SK-N-SH treated with all-trans-retinoic acid at 6 μM for 48 hours (cell line): Measurements from ENCODE around the gene TEKT5.

Source experiments
- ARNTL ChIP-seq: fragments of 450-650 bp; formaldehyde crosslinking; IDR thresholded peaks from 2 replicates; pipeline ENCODE4 v1.5.0; 2020; ENCODE audit warnings: low read depth, mild to moderate bottlenecking, moderate library complexity, borderline replicate concordance
- BACH2 ChIP-seq: fragments of 250-450 bp; sonication (Bioruptor Pico); IDR thresholded peaks from 2 replicates; pipeline ENCODE4 v1.9.0; 2021; ENCODE audit warnings: mild to moderate bottlenecking, borderline replicate concordance
- CREB5 ChIP-seq: fragments of 250-450 bp; sonication (Bioruptor Pico); IDR thresholded peaks from 2 replicates; pipeline ENCODE4 v1.5.1; 2020; ENCODE audit warnings: low read depth, mild to moderate bottlenecking, moderate library complexity
- CSDC2 ChIP-seq: fragments of 250-450 bp; sonication (Bioruptor Pico); IDR thresholded peaks from 2 replicates; pipeline ENCODE4 v1.5.0; 2020; ENCODE audit warnings: mild to moderate bottlenecking, moderate library complexity
- CSRNP3 ChIP-seq: fragments of 250-450 bp; sonication (Bioruptor Pico); IDR thresholded peaks from 2 replicates; pipeline ENCODE4 v1.5.1; 2021; ENCODE audit warnings: mild to moderate bottlenecking, moderate library complexity
- ESRRG ChIP-seq: fragments of 250-450 bp; sonication (Bioruptor Pico); IDR thresholded peaks from 2 replicates; pipeline ENCODE4 v1.6.1; 2021; ENCODE audit warnings: mild to moderate bottlenecking
- GLIS3 ChIP-seq: fragments of 250-450 bp; sonication (Bioruptor Pico); IDR thresholded peaks from 2 replicates; pipeline ENCODE4 v1.5.0; 2020; ENCODE audit warnings: mild to moderate bottlenecking, moderate library complexity
- PATZ1 ChIP-seq: fragments of 250-450 bp; sonication (Bioruptor Pico); IDR thresholded peaks from 2 replicates; pipeline ENCODE4 v1.8.0; 2020; ENCODE audit warnings: mild to moderate bottlenecking, moderate library complexity, borderline replicate concordance
- RARB ChIP-seq: fragments of 250-450 bp; sonication (Bioruptor Pico); IDR thresholded peaks from 2 replicates; pipeline ENCODE4 v1.8.0; 2021; ENCODE audit warnings: mild to moderate bottlenecking, moderate library complexity
- TCF4 ChIP-seq: fragments of 250-450 bp; sonication (Bioruptor Pico); IDR thresholded peaks from 2 replicates; pipeline ENCODE4 v1.8.0; 2021; ENCODE audit warnings: mild to moderate bottlenecking, moderate library complexity, borderline replicate concordance
- ZNF565 ChIP-seq: fragments of 450-650 bp; formaldehyde crosslinking; conservative IDR thresholded peaks from 2 replicates; pipeline ENCODE4 v1.5.0; 2020; ENCODE audit warnings: low read depth, mild to moderate bottlenecking, moderate library complexity
- ZNF8 ChIP-seq: fragments of 450-650 bp; formaldehyde crosslinking; IDR thresholded peaks from 2 replicates; pipeline ENCODE4 v1.5.0; 2020; ENCODE audit warnings: mild to moderate bottlenecking, moderate library complexity

GRCh38 chr16:10669791-10670190 lies 24.9 kb downstream of the TEKT5 start:
- TF ChIP-seq CREB5 (CRISPR knock-in tag) (no peak), GLIS3 (CRISPR knock-in tag) (no peak), PATZ1 (no peak), TCF4 (CRISPR knock-in tag) (no peak), ARNTL (no peak), ZNF8 (CRISPR knock-in tag) (no peak), ESRRG (CRISPR knock-in tag) (no peak), CSDC2 (CRISPR knock-in tag) (no peak), ZNF565 (CRISPR knock-in tag) (no peak), RARB (CRISPR knock-in tag) (no peak), BACH2 (CRISPR knock-in tag) (no peak), CSRNP3 (CRISPR knock-in tag) (no peak)
